Liver (tissue), 9 donors: ENCODE data around the gene RPTOR. TPM values are rescaled to one million over a fixed set of nuclear protein-coding genes. Genes with fewer than 3 reads are reported as not detected.

Experiments
- DNase-seq: peaks from one replicate; pipeline ENCODE4 v3.0.0-alpha.2; 2017; ENCODE audit warnings: low spot score
- H3K27ac ChIP-seq, 2 donors: one replicate each; pipeline ENCODE4 v1.7.0; 2013; ENCODE audit warnings: inconsistent platforms in 2 of 2, low read length in 2 of 2, control low read depth in 1 of 2, low read depth in 1 of 2, mild to moderate bottlenecking in 1 of 2
- H3K27me3 ChIP-seq, 4 donors: one replicate each; pipeline versions ENCODE4 v1.6.1 to v1.7.0; 2013; ENCODE audit warnings: low read length in 3 of 4, inconsistent platforms in 1 of 4, mild to moderate bottlenecking in 1 of 4, moderate library complexity in 1 of 4; ENCODE audit not compliant: control insufficient read depth in 4 of 4, insufficient read depth in 4 of 4
- H3K36me3 ChIP-seq, 4 donors: one replicate each; pipeline versions ENCODE4 v1.6.1 to v1.7.0; 2013; ENCODE audit warnings: low read length in 3 of 4, mild to moderate bottlenecking in 3 of 4, low read depth in 1 of 4, moderate library complexity in 1 of 4; ENCODE audit not compliant: control insufficient read depth in 4 of 4, insufficient read depth in 3 of 4
- H3K4me1 ChIP-seq, 4 donors: one replicate each; pipeline versions ENCODE4 v1.6.1 to v1.7.0; 2013; ENCODE audit warnings: low read length in 3 of 4, mild to moderate bottlenecking in 3 of 4, moderate library complexity in 1 of 4; ENCODE audit not compliant: control insufficient read depth in 4 of 4, insufficient read depth in 4 of 4
- H3K4me3 ChIP-seq, 3 donors: one replicate each; pipeline versions ENCODE4 v1.6.1 to v1.7.0; 2013; ENCODE audit warnings: low read length in 3 of 3, control low read depth in 1 of 3, low read depth in 1 of 3, mild to moderate bottlenecking in 1 of 3
- H3K9ac ChIP-seq, 2 donors: one replicate each; pipeline ENCODE4 v1.7.0; 2013; ENCODE audit warnings: low read length in 2 of 2, mild to moderate bottlenecking in 2 of 2, moderate library complexity in 2 of 2, control low read depth in 1 of 2, low read depth in 1 of 2
- H3K9me3 ChIP-seq, 4 donors: one replicate each; pipeline versions ENCODE4 v1.6.1 to v1.7.0; 2013; ENCODE audit warnings: low read length in 3 of 4; ENCODE audit not compliant: control insufficient read depth in 4 of 4
- FOXA1 ChIP-seq: IDR thresholded peaks from 2 replicates; pipeline ENCODE4 v1.6.1; 2016; ENCODE audit warnings: antibody characterized with exemption
- FOXA2 ChIP-seq: IDR thresholded peaks from 2 replicates; pipeline ENCODE4 v1.6.1; 2016; ENCODE audit warnings: antibody characterized with exemption
- GABPA ChIP-seq, 2 donors: IDR thresholded peaks in 1 of 2; conservative IDR thresholded peaks in 1 of 2; 2 replicates each; pipeline ENCODE4 v1.6.1; 2016; ENCODE audit warnings: antibody characterized with exemption in 2 of 2, mild to moderate bottlenecking in 1 of 2, moderate library complexity in 1 of 2
- HNF4A ChIP-seq, 2 donors: conservative IDR thresholded peaks; 2 replicates each; pipeline ENCODE4 v1.6.1; 2016; ENCODE audit warnings: antibody characterized with exemption in 2 of 2, mild to moderate bottlenecking in 2 of 2
- HNF4G ChIP-seq: IDR thresholded peaks from 2 replicates; pipeline ENCODE4 v1.6.1; 2016; ENCODE audit warnings: antibody characterized with exemption
- NR2F2 ChIP-seq: IDR thresholded peaks from 2 replicates; pipeline ENCODE4 v1.6.1; 2016; ENCODE audit warnings: antibody characterized with exemption
- RAD21 ChIP-seq, 2 donors: IDR thresholded peaks; 2 replicates each; pipeline ENCODE4 v1.6.1; 2016; ENCODE audit warnings: antibody characterized with exemption in 2 of 2, mild to moderate bottlenecking in 2 of 2
- RXRA ChIP-seq, 2 donors: IDR thresholded peaks; 2 replicates each; pipeline ENCODE4 v1.6.1; 2017 to 2018; ENCODE audit warnings: antibody characterized with exemption in 2 of 2, mild to moderate bottlenecking in 1 of 2
- SP1 ChIP-seq: IDR thresholded peaks from 2 replicates; pipeline ENCODE4 v1.6.1; 2018; ENCODE audit warnings: antibody characterized with exemption, mild to moderate bottlenecking
- YY1 ChIP-seq: IDR thresholded peaks from 2 replicates; pipeline ENCODE4 v1.6.1; 2016; ENCODE audit warnings: antibody characterized with exemption, mild to moderate bottlenecking
- WGBS: extraction: QIAGEN DNeasy Blood & Tissue Kit; methylation state at CpG from one replicate; pipeline ENCODE4 v1.1.7; 2013; 5-methylcytosine and 5-hydroxymethylcytosine counted together
- polyA plus RNA-seq, 2 donors: library from polyadenylated mRNA; stranded (reverse) in 1 of 2; unstranded in 1 of 2; fragments of 200-250 nt in 1 of 2; fragments of >200 nt in 1 of 2; fragmentation: Nextera tagmentation in 1 of 2; extraction: Ambion mirVana in 1 of 2; gene quantifications; one replicate each; pipeline versions ENCODE4 v1.2.1 to v1.2.3, GENCODE V29; 2013 to 2015
- total RNA-seq, 2 donors: library from RNA; depleted of rRNA; stranded (reverse); fragments of >200 nt; gene quantifications; one replicate each; pipeline ENCODE4 v1.2.3, GENCODE V29; 2014
- TF ChIP-seq, protein P1 (sequence below): fragments of 150-350 bp; IDR thresholded peaks from 2 replicates; pipeline ENCODE4 v1.5.1; 2017; ENCODE audit warnings: improper control_type of control experiment, low read depth, low read length; ENCODE audit not compliant: missing input control
- TF ChIP-seq, protein P2 (sequence below): IDR thresholded peaks from 2 replicates; pipeline ENCODE4 v1.6.1; 2016; ENCODE audit warnings: antibody characterized with exemption, mild to moderate bottlenecking
- TF ChIP-seq, protein P3 (sequence below): IDR thresholded peaks from 2 replicates; pipeline ENCODE4 v1.6.1; 2016; ENCODE audit warnings: antibody characterized with exemption
- TF ChIP-seq, protein P4 (sequence below): IDR thresholded peaks from 2 replicates; pipeline ENCODE4 v1.6.1; 2016; ENCODE audit warnings: antibody characterized with exemption
- donor health status: healthy.
- donor health status: healthy.
- donor health status: healthy.
- donor health status: healthy.
- donor health status: healthy.

The RPTOR gene
- total and polyA plus RNA-seq, 4 donors, result 4.8 to 25.4 (median 11.6) TPM

DNA sequence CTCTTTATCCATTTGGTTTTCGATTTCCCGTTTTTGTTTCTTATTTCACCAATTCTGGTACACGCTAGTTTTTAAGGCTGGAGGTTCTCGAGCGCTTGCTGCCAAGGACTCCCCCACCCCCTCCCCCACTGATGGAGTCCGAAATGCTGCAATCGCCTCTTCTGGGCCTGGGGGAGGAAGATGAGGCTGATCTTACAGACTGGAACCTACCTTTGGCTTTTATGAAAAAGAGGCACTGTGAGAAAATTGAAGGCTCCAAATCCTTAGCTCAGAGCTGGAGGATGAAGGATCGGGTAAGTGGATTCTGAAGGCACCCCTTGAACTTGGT, 825 bp downstream of the RPTOR start:
- H3K36me3 ChIP-seq, result no peaks in the 10 kb centered on the region
- peak overlapping the region; percentile 93 to 96 for H3K9ac ChIP-seq
- TF ChIP-seq, protein P1, sequence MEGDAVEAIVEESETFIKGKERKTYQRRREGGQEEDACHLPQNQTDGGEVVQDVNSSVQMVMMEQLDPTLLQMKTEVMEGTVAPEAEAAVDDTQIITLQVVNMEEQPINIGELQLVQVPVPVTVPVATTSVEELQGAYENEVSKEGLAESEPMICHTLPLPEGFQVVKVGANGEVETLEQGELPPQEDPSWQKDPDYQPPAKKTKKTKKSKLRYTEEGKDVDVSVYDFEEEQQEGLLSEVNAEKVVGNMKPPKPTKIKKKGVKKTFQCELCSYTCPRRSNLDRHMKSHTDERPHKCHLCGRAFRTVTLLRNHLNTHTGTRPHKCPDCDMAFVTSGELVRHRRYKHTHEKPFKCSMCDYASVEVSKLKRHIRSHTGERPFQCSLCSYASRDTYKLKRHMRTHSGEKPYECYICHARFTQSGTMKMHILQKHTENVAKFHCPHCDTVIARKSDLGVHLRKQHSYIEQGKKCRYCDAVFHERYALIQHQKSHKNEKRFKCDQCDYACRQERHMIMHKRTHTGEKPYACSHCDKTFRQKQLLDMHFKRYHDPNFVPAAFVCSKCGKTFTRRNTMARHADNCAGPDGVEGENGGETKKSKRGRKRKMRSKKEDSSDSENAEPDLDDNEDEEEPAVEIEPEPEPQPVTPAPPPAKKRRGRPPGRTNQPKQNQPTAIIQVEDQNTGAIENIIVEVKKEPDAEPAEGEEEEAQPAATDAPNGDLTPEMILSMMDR, result no peak
- TF ChIP-seq HNF4A (conservative IDR thresholded peaks at IDR 0.05) (no peak), GABPA (IDR thresholded peaks at IDR 0.05 in 1 of 2, conservative IDR thresholded peaks at IDR 0.05 in 1 of 2) (no peak), FOXA1 (no peak), RAD21 (IDR thresholded peaks at IDR 0.05) (no peak), FOXA2 (no peak), RXRA (IDR thresholded peaks at IDR 0.05) (no peak), YY1 (no peak), SP1 (no peak), NR2F2 (no peak)
- TF ChIP-seq, protein P2, sequence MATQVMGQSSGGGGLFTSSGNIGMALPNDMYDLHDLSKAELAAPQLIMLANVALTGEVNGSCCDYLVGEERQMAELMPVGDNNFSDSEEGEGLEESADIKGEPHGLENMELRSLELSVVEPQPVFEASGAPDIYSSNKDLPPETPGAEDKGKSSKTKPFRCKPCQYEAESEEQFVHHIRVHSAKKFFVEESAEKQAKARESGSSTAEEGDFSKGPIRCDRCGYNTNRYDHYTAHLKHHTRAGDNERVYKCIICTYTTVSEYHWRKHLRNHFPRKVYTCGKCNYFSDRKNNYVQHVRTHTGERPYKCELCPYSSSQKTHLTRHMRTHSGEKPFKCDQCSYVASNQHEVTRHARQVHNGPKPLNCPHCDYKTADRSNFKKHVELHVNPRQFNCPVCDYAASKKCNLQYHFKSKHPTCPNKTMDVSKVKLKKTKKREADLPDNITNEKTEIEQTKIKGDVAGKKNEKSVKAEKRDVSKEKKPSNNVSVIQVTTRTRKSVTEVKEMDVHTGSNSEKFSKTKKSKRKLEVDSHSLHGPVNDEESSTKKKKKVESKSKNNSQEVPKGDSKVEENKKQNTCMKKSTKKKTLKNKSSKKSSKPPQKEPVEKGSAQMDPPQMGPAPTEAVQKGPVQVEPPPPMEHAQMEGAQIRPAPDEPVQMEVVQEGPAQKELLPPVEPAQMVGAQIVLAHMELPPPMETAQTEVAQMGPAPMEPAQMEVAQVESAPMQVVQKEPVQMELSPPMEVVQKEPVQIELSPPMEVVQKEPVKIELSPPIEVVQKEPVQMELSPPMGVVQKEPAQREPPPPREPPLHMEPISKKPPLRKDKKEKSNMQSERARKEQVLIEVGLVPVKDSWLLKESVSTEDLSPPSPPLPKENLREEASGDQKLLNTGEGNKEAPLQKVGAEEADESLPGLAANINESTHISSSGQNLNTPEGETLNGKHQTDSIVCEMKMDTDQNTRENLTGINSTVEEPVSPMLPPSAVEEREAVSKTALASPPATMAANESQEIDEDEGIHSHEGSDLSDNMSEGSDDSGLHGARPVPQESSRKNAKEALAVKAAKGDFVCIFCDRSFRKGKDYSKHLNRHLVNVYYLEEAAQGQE, result no peak
- TF ChIP-seq, protein P3, sequence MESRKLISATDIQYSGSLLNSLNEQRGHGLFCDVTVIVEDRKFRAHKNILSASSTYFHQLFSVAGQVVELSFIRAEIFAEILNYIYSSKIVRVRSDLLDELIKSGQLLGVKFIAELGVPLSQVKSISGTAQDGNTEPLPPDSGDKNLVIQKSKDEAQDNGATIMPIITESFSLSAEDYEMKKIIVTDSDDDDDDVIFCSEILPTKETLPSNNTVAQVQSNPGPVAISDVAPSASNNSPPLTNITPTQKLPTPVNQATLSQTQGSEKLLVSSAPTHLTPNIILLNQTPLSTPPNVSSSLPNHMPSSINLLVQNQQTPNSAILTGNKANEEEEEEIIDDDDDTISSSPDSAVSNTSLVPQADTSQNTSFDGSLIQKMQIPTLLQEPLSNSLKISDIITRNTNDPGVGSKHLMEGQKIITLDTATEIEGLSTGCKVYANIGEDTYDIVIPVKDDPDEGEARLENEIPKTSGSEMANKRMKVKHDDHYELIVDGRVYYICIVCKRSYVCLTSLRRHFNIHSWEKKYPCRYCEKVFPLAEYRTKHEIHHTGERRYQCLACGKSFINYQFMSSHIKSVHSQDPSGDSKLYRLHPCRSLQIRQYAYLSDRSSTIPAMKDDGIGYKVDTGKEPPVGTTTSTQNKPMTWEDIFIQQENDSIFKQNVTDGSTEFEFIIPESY, result no peak
- TF ChIP-seq, protein P4, sequence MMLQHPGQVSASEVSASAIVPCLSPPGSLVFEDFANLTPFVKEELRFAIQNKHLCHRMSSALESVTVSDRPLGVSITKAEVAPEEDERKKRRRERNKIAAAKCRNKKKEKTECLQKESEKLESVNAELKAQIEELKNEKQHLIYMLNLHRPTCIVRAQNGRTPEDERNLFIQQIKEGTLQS, result no peak
- no peaks in the 10 kb centered on the region for H3K9me3 ChIP-seq
- DNase-seq, result no peak
- no peak overlapping the region for H3K27ac ChIP-seq
- H3K4me1 ChIP-seq, result peaks cover 2 to 33% (median 24%) of the 10 kb centered on the region in 4 donors
- WGBS, result 6% methylated on average over 8 of the region's 8 CpGs
- H3K27me3 ChIP-seq, result no peaks in the 10 kb centered on the region
- peak overlapping the region; percentile 92 to 100 (median 99) for H3K4me3 ChIP-seq

DNA sequence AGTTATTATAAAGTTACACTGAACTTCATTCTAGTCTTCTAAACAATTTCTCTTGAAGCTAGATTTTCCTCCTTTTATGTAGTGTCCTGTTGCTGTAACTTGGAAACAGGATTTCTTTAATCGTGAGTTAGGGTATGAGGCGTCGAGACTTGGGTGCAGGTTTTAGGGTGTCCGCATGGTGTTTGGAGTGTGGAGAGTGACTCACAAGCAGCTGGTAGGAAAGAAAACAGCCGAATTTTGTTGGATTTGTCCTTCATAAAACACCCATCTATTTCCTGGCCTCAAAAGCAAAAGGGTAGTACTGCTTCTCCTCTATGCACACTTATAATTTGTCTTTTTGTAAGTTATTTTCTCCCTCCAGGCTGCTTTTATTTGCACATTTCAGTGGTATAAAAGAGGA, 1.6 kb downstream of the RPTOR start:
- no peak for DNase-seq
- Histone ChIP-seq H3K27ac (no peak overlapping the region), H3K4me3 (no peak overlapping the region), H3K4me1 (peaks cover 2 to 33% (median 24%) of the 10 kb centered on the region in 4 donors), H3K27me3 (no peaks in the 10 kb centered on the region), H3K36me3 (no peaks in the 10 kb centered on the region), H3K9ac (no peak overlapping the region), H3K9me3 (no peaks in the 10 kb centered on the region)
- 84% methylated on average over 5 of the region's 5 CpGs for WGBS
- no peak for TF ChIP-seq YY1
- TF ChIP-seq, protein P1, result no peak
- TF ChIP-seq, protein P2, result no peak
- TF ChIP-seq NR2F2, result no peak
- TF ChIP-seq, protein P4, result no peak
- no peak for TF ChIP-seq FOXA2
- no peak for TF ChIP-seq FOXA1
- TF ChIP-seq GABPA (IDR thresholded peaks at IDR 0.05 in 1 of 2, conservative IDR thresholded peaks at IDR 0.05 in 1 of 2), result no peak
- no peak for TF ChIP-seq HNF4G
- TF ChIP-seq RAD21 (IDR thresholded peaks at IDR 0.05), result no peak
- TF ChIP-seq, protein P3, result no peak
